ENCODE measurements around the gene FGF6. TPM values are rescaled to one million over a fixed set of nuclear protein-coding genes. Genes with fewer than 3 reads are reported as not detected.

FGF6 gene
- total RNA-seq, 2 donors from 2014 or later = not detected

- DNase-seq (ENCODE audit: low spot score) = no peak
- intact Hi-C loops (cut with DNase I) = no loop called here
Observed at GRCh38 chr12:4448943-4449850, 3.6 kb upstream of the FGF6 start.

GRCh38 chr12:4448371-4448940 lies 2.8 kb upstream of the FGF6 start:
- no peak for DNase-seq (ENCODE audit: low spot score)

GRCh38 chr12:4447151-4447550 lies 1.5 kb upstream of the FGF6 start:
- intact Hi-C loops (cut with DNase I) = no loop called here
- DNase-seq (ENCODE audit: low spot score) = no peak

More at GRCh38 chr12:4448371-4448940, 2.8 kb upstream of the FGF6 start:
- intact Hi-C loops (cut with DNase I) = no loop called here

GRCh38 chr12:4446335-4446734 lies 720 bp upstream of the FGF6 start:
- no peak for DNase-seq (ENCODE audit: low spot score)

GRCh38 chr12:4444031-4444430 lies 1.6 kb downstream of the FGF6 start:
- intact Hi-C loops (cut with DNase I) = no loop called here
- no peak for DNase-seq (ENCODE audit: low spot score)

More at GRCh38 chr12:4446335-4446734, 720 bp upstream of the FGF6 start:
- intact Hi-C loops (cut with DNase I) = no loop called here

- intact Hi-C loops (cut with DNase I) = no loop called here
- no peak for DNase-seq (ENCODE audit: low spot score)
Observed at GRCh38 chr12:4443616-4444015, 2.0 kb downstream of the FGF6 start.

- DNase-seq (ENCODE audit: low spot score) = peak; percentile 37
- intact Hi-C loops (cut with DNase I) = no loop called here
Observed at GRCh38 chr12:4441355-4442335, 4.0 kb downstream of the FGF6 start.

- peak; percentile 19 for DNase-seq (ENCODE audit: low spot score)
- intact Hi-C loops (cut with DNase I) = no loop called here
Observed at GRCh38 chr12:4440187-4440941, 5.3 kb downstream of the FGF6 start.

GRCh38 chr12:4439736-4440135 lies 5.9 kb downstream of the FGF6 start:
- DNase-seq (ENCODE audit: low spot score) = no peak
- intact Hi-C loops (cut with DNase I) = no loop called here

GRCh38 chr12:4438834-4439596 lies 6.6 kb downstream of the FGF6 start:
- intact Hi-C loops (cut with DNase I) = no loop called here
- DNase-seq (ENCODE audit: low spot score) = peak; percentile 14

- DNase-seq (ENCODE audit: low spot score) = no peak
- intact Hi-C loops (cut with DNase I) = no loop called here
Observed at GRCh38 chr12:4435537-4435936, 10.1 kb downstream of the FGF6 start.

GRCh38 chr12:4434706-4435425 lies 10.7 kb downstream of the FGF6 start:
- no peak for DNase-seq (ENCODE audit: low spot score)
- intact Hi-C loops (cut with DNase I) = no loop called here

- intact Hi-C loops (cut with DNase I) = no loop called here
- no peak for DNase-seq (ENCODE audit: low spot score)
Observed at GRCh38 chr12:4434301-4434700, 11.3 kb downstream of the FGF6 start.

- intact Hi-C loops (cut with DNase I) = no loop called here
Observed at GRCh38 chr12:4433745-4434058, 11.9 kb downstream of the FGF6 start.

GRCh38 chr12:4432878-4433744 lies 12.5 kb downstream of the FGF6 start:
- no peak for DNase-seq (ENCODE audit: low spot score)
- intact Hi-C loops (cut with DNase I) = no loop called here

More at GRCh38 chr12:4433745-4434058, 11.9 kb downstream of the FGF6 start:
- DNase-seq (ENCODE audit: low spot score) = no peak

GRCh38 chr12:4431866-4432265 lies 13.7 kb downstream of the FGF6 start:
- no peak for DNase-seq (ENCODE audit: low spot score)
- intact Hi-C loops (cut with DNase I) = no loop called here

GRCh38 chr12:4431436-4431835 lies 14.2 kb downstream of the FGF6 start:
- intact Hi-C loops (cut with DNase I) = no loop called here
- no peak for DNase-seq (ENCODE audit: low spot score)

All from posterior vena cava (tissue), 2 donors.